IMR-90 (cell line): ENCODE measurements around the gene NFIA. TPM values are rescaled to one million over a fixed set of nuclear protein-coding genes. Genes with fewer than 3 reads are reported as not detected.

Source experiments
- ATAC-seq: fragments of 200-7000 bp; cut with Tn5 transposase; 2 replicates; pipeline ENCODE4 v1.9.1; 2020; ENCODE audit warnings: low read depth, mild to moderate bottlenecking, moderate library complexity
- BruUV-seq: library from RNA; stranded (reverse); fragments of 400-500 nt; replicated peaks from 2 replicates; lab custom pipeline; 2021; lab: Mats Ljungman, UMichigan
- CTCF ChIA-PET: fragments of 300-600 bp; formaldehyde crosslinking; extraction: SDS; loops from one replicate; lab custom pipeline; 2021; ENCODE audit warnings: antibody characterized with exemption; lab: Yijun Ruan, JAX
- POLR2A ChIA-PET: fragments of 300-600 bp; sonication (Branson Sonifier 250); formaldehyde crosslinking; loops from one replicate; lab custom pipeline; 2022; ENCODE audit warnings: antibody characterized with exemption; ENCODE audit not compliant: unreplicated experiment; lab: Charles Lee
- DNase-seq: peaks from one replicate; pipeline ENCODE4 v3.0.0; 2013
- H2AFZ ChIP-seq: replicated peaks from 2 replicates; pipeline ENCODE3; 2013; ENCODE audit warnings: low read length, mild to moderate bottlenecking; ENCODE audit not compliant: poor library complexity
- H2AK5ac ChIP-seq: 2 replicates; pipeline ENCODE4 v1.6.1; 2013; ENCODE audit warnings: low read depth, low read length, inconsistent platforms
- H2AK9ac ChIP-seq: replicated peaks from 2 replicates; pipeline ENCODE3; 2013; ENCODE audit warnings: mild to moderate bottlenecking, low read depth, low read length, moderate library complexity; ENCODE audit not compliant: poor library complexity
- H2BK120ac ChIP-seq: 2 replicates; pipeline ENCODE4 v1.6.1; 2013; ENCODE audit warnings: low read depth, low read length, inconsistent platforms
- H2BK15ac ChIP-seq: 3 replicates; pipeline ENCODE4 v1.6.1; 2013; ENCODE audit warnings: low read depth, low read length, inconsistent platforms
- H2BK20ac ChIP-seq: 2 replicates; pipeline ENCODE4 v1.6.1; 2013; ENCODE audit warnings: low read depth, mild to moderate bottlenecking, inconsistent platforms, low read length, moderate library complexity
- H2BK5ac ChIP-seq: 2 replicates; pipeline ENCODE4 v1.6.1; 2013; ENCODE audit warnings: mild to moderate bottlenecking, low read depth, low read length, inconsistent platforms; ENCODE audit not compliant: poor library complexity, severe bottlenecking
- H3K14ac ChIP-seq: replicated peaks from 2 replicates; pipeline ENCODE4 v1.6.1; 2013; ENCODE audit warnings: low read depth, low read length, inconsistent platforms
- H3K18ac ChIP-seq: 2 replicates; pipeline ENCODE4 v1.6.1; 2013; ENCODE audit warnings: low read depth, low read length, control low read depth
- H3K23ac ChIP-seq: 2 replicates; pipeline ENCODE4 v1.6.1; 2013; ENCODE audit warnings: low read depth, low read length, inconsistent platforms
- H3K27ac ChIP-seq: 2 replicates; pipeline ENCODE4 v1.5.1; 2013; ENCODE audit warnings: mild to moderate bottlenecking, control low read depth, low read length; ENCODE audit not compliant: insufficient read depth
- H3K27me3 ChIP-seq: 2 replicates; pipeline ENCODE4 v1.6.1; 2013; ENCODE audit warnings: low read length; ENCODE audit not compliant: control insufficient read depth, insufficient read depth
- H3K36me3 ChIP-seq: 2 replicates; pipeline ENCODE4 v1.6.1; 2013; ENCODE audit warnings: low read length, mixed read lengths; ENCODE audit not compliant: control insufficient read depth, insufficient read depth
- H3K4ac ChIP-seq: 2 replicates; pipeline ENCODE4 v1.6.1; 2013; ENCODE audit warnings: low read depth, low read length, inconsistent platforms
- H3K4me1 ChIP-seq: 2 replicates; pipeline ENCODE4 v1.6.1; 2013; ENCODE audit warnings: low read length, mixed read lengths; ENCODE audit not compliant: control insufficient read depth, insufficient read depth
- H3K4me2 ChIP-seq: 2 replicates; pipeline ENCODE4 v1.6.1; 2013; ENCODE audit warnings: low read depth, mild to moderate bottlenecking, control low read depth, low read length, moderate library complexity
- H3K4me3 ChIP-seq: 2 replicates; pipeline ENCODE4 v1.5.1; 2013; ENCODE audit warnings: low read depth, mild to moderate bottlenecking, control low read depth, low read length, moderate library complexity; ENCODE audit not compliant: insufficient read depth
- H3K56ac ChIP-seq: 2 replicates; pipeline ENCODE4 v1.6.1; 2013; ENCODE audit warnings: low read length, inconsistent platforms; ENCODE audit not compliant: insufficient read depth; ENCODE audit errors: extremely low read depth
- H3K79me1 ChIP-seq, 2 experiments: 2 replicates each; pipeline ENCODE4 v1.6.1; 2013; ENCODE audit warnings: low read length in 2 of 2, inconsistent platforms in 1 of 2, low read depth in 1 of 2
- H3K9ac ChIP-seq: 2 replicates; pipeline ENCODE4 v1.6.1; 2013; ENCODE audit warnings: low read depth, low read length, control low read depth
- H3K9me1 ChIP-seq: 2 replicates; pipeline ENCODE4 v1.6.1; 2013; ENCODE audit warnings: low read length, inconsistent platforms; ENCODE audit not compliant: insufficient read depth
- H3K9me3 ChIP-seq: 2 replicates; pipeline ENCODE4 v1.6.1; 2013; ENCODE audit warnings: low read length; ENCODE audit not compliant: control insufficient read depth, insufficient read depth
- H4K20me1 ChIP-seq: 2 replicates; pipeline ENCODE4 v1.6.1; 2013; ENCODE audit warnings: low read length, inconsistent platforms; ENCODE audit not compliant: insufficient read depth
- H4K5ac ChIP-seq: 2 replicates; pipeline ENCODE4 v1.6.1; 2013; ENCODE audit warnings: mild to moderate bottlenecking, low read depth, low read length, control low read depth
- H4K8ac ChIP-seq, 2 experiments: 2 replicates each; pipeline ENCODE4 v1.6.1; 2013; ENCODE audit warnings: low read depth in 2 of 2, low read length in 2 of 2, control low read depth in 1 of 2, inconsistent platforms in 1 of 2
- H4K91ac ChIP-seq: 2 replicates; pipeline ENCODE4 v1.6.1; 2013; ENCODE audit warnings: low read depth, low read length, inconsistent platforms; ENCODE audit not compliant: insufficient read depth
- BHLHE40 ChIP-seq: fragments of 150-350 bp; IDR thresholded peaks from 2 replicates; pipeline ENCODE4 v1.6.1; 2016; ENCODE audit warnings: mild to moderate bottlenecking, low read depth, low read length
- CEBPB ChIP-seq: IDR thresholded peaks from 2 replicates; pipeline ENCODE4 v1.6.1; 2012; ENCODE audit warnings: low read depth, low read length, improper control_type of control experiment
- CHD1 ChIP-seq: IDR thresholded peaks from 2 replicates; pipeline ENCODE4 v1.6.1; 2012; ENCODE audit warnings: low read depth, low read length, improper control_type of control experiment
- FOS ChIP-seq: fragments of 150-350 bp; IDR thresholded peaks from 2 replicates; pipeline ENCODE4 v1.6.1; 2016; ENCODE audit warnings: low read depth, low read length
- MAFK ChIP-seq: IDR thresholded peaks from 2 replicates; pipeline ENCODE4 v1.6.1; 2012; ENCODE audit warnings: low read depth, low read length, improper control_type of control experiment
- MAZ ChIP-seq: IDR thresholded peaks from 2 replicates; pipeline ENCODE4 v1.6.1; 2012; ENCODE audit warnings: low read depth, mild to moderate bottlenecking, low read length, improper control_type of control experiment, moderate library complexity, borderline replicate concordance
- MXI1 ChIP-seq: IDR thresholded peaks from 2 replicates; pipeline ENCODE4 v1.6.1; 2012; ENCODE audit warnings: low read depth, mild to moderate bottlenecking, low read length, moderate library complexity, borderline replicate concordance
- POLR2A ChIP-seq: IDR thresholded peaks from 2 replicates; pipeline ENCODE4 v1.6.1; 2012; ENCODE audit warnings: mild to moderate bottlenecking, low read depth, low read length
- RAD21 ChIP-seq: IDR thresholded peaks from 2 replicates; pipeline ENCODE4 v1.6.1; 2012; ENCODE audit warnings: low read length, improper control_type of control experiment
- RFX5 ChIP-seq: IDR thresholded peaks from 2 replicates; pipeline ENCODE4 v1.8.0; 2012; ENCODE audit warnings: low read depth, mild to moderate bottlenecking, low read length, moderate library complexity
- SMC3 ChIP-seq: fragments of 150-350 bp; IDR thresholded peaks from 2 replicates; pipeline ENCODE4 v1.6.1; 2016; ENCODE audit warnings: low read depth, mild to moderate bottlenecking, antibody characterized with exemption, low read length, moderate library complexity
- WGBS, 2 experiments: methylation state at CpG; one replicate each; pipeline versions ENCODE4 v1.1.5 to v1.1.7; 2013; ENCODE audit warnings: missing lambda C conversion rate in 2 of 2; ENCODE audit not compliant: insufficient read length in 1 of 2; ENCODE audit errors: extremely low coverage in 2 of 2; 5-methylcytosine and 5-hydroxymethylcytosine counted together
- dilution Hi-C: fragments of 300-500 bp; cut with HindIII; formaldehyde crosslinking; loops from one replicate; pipeline ENCODE4 v1.14.3; 2018; ENCODE audit warnings: low sequenced_read_pairs; ENCODE audit not compliant: unreplicated experiment
- in situ Hi-C: fragments of 300-500 bp; cut with MboI; formaldehyde crosslinking; loops from 3 replicates; pipeline ENCODE4 v1.14.3; 2019; ENCODE audit warnings: low sequenced_read_pairs, inconsistent platforms, mixed read lengths
- intact Hi-C: fragments of 100-400 bp; cut with micrococcal nuclease; formaldehyde crosslinking; loops from 2 replicates; pipeline ENCODE4 v1.10.0; 2022
- polyA plus RNA-seq, 3 experiments: library from polyadenylated mRNA; depleted of rRNA; stranded (reverse); fragments of >200 nt; gene quantifications; 2 replicates each; pipeline ENCODE4 v1.2.3, GENCODE V29; 2012; ENCODE audit warnings: low replicate concordance in 1 of 3
- total RNA-seq: library from RNA; depleted of rRNA; stranded (reverse); fragments of >200 nt; gene quantifications from 2 replicates; pipeline ENCODE4 v1.2.3, GENCODE V29; 2012

The NFIA gene
- total and polyA plus RNA-seq, 2 of the 4 experiments (the other 2 are of a cell fraction), result 1.6 to 2.2 TPM

DNA sequence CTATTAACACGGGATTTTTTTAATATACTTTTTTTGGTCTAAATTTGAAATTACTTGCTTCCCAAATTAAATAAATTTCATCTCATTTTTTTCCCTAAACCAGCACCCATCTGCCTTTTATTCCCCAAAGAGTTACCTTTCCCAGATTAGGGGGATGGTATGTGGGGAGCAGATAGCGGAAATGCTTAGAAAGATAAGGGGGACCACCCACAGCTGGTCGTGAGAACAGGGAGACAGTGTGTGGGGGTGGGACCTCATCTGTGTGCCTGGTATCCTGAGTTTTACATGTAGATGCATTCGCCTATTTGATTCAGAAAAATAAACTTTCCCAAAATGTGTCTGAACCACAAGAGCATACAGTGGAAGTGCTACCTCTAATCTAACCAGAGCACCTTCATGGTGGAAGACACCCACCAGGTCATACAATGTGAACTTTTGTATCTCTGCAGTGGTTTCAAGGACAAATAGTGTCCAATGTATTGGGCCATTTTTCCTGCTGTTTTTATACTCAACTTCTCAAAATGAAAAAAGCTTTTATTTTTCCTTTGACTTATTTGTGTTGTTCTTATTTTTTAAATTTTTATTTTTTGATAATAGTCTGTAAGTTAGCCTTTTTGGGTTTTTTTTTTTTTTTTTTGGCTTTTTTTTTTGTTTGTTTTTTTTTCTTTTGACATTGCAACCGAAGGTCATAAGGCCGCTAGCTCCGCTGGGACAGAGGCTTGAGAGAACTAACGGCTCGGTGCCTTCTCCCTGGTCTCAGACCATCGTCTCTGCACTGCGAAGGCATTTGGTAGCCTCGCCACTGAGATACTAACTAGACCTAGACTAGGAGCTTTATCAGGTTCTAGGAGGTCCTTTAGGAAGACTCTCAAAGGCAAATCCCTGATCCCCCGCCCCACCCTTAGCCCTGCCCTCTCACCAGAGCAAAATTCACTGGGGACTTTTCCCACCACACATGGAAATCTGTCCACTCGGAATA is 379.3 kb downstream of the NFIA start (continued):
- no peak for TF ChIP-seq RAD21

- WGBS, 2 experiments, result 100% methylated on average over 1 of the region's 1 CpG; no CpG with 5 or more reads in 1 of the 2 experiments
Observed at GRCh38 chr1:61462628-61463027, 380.3 kb downstream of the NFIA start.

More at GRCh38 chr1:61462628-61463027, 380.3 kb downstream of the NFIA start:
- Histone ChIP-seq H3K4ac (no peak overlapping the region), H2AFZ (no peak overlapping the region), H3K27ac (no peak overlapping the region), H3K18ac (no peak overlapping the region), H3K14ac (no peak overlapping the region), H3K23ac (no peak overlapping the region), H2BK5ac (no peak overlapping the region), H3K27me3 (no peaks in the 10 kb centered on the region), H2BK120ac (no peak overlapping the region), H3K4me2 (no peak overlapping the region), H2AK5ac (no peak overlapping the region), H3K4me3 (no peak overlapping the region), H3K9me1 (no peaks in the 10 kb centered on the region), H4K8ac (no peak overlapping the region), H2AK9ac (no peak overlapping the region), H3K79me1 (no peaks in the 10 kb centered on the region), H3K36me3 (no peaks in the 10 kb centered on the region), H3K9me3 (no peaks in the 10 kb centered on the region), H4K91ac (no peak overlapping the region), H3K56ac (no peak overlapping the region), H2BK15ac (no peak overlapping the region), H3K4me1 (no peaks in the 10 kb centered on the region), H4K5ac (no peak overlapping the region), H3K9ac (no peak overlapping the region), H2BK20ac (no peak overlapping the region), H4K20me1 (no peaks in the 10 kb centered on the region)
- BruUV-seq, result no TSS peak
- no peak for TF ChIP-seq CHD1
- TF ChIP-seq MAZ, result no peak
- TF ChIP-seq RFX5, result no peak
- no peak for TF ChIP-seq MXI1
- no peak for TF ChIP-seq MAFK
- no peak for TF ChIP-seq CEBPB
- no peak for TF ChIP-seq BHLHE40
- TF ChIP-seq POLR2A, result no peak
- no peak for TF ChIP-seq SMC3
- TF ChIP-seq FOS, result no peak
- dilution Hi-C loops, result no loop called here
- in situ Hi-C loops, result no loop called here
- intact Hi-C loops, result no loop called here
- POLR2A ChIA-PET, result no interaction called here
- CTCF ChIA-PET, result no interaction called here
- ATAC-seq (no peak), DNase-seq (no peak)
